COLO829 (cell line): ENCODE data around the gene JADE3.

Experiments used
- DNase-seq: peaks from one replicate; pipeline ENCODE4 v3.0.0; 2012; ENCODE audit warnings: low spot score

JADE3 gene

DNA sequence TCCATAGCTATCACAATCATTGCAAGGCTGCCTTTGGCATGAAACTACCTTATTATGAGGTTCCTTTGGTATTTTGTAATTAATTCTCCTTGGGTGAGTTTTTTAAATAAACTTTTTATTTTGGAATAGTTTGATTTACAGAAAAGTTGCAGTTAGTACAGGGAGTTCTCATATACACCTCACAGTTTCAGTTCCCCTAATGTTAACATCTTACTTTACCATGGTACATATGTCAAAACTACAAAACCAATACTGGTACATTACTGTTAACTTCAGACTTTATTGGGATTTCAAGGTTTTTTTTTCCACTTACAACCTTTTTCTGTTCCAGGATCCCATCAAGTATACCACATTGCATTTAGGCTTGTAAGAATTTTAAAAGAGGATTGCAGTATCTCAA lies 114.0 kb downstream of the JADE3 start:
- no peak for DNase-seq

DNA sequence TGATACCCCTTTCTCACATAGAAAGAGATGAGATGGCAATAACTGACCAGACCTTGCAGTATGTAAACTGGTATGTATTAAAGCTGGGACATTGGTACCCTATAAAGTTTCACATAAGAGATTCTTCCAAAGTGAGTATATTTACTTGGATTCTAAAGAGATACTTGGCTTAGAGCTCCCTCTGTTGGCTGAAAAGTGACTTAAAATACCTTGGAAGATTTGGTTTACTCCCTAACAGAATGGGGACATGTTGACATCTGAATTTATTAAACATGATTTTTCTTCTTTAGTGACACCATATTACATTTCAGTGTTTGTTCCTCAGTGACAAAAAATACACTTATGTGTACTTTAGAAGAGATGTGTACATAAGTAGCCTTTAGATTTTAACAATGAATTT lies 118.1 kb downstream of the JADE3 start:
- peak; percentile 48 for DNase-seq

DNA sequence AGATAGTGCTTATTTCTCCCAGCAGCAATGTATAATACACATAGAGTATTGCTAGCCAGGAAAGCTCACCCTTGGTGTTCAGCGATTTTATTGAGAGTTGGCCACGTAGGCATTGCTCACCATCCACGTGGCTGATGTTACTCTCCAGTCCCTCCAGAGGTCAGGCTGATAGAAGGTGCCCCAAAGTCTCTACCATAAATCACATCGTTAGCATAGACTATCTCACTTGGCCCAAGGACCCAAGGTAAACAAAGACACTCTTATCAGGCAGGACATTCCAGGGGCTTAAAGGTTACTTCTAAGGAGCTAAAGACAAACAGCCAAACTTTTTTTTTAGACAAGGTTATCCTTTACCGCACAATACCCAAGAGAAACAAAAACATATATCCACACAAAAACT lies 135.8 kb downstream of the JADE3 start:
- no peak for DNase-seq

DNA sequence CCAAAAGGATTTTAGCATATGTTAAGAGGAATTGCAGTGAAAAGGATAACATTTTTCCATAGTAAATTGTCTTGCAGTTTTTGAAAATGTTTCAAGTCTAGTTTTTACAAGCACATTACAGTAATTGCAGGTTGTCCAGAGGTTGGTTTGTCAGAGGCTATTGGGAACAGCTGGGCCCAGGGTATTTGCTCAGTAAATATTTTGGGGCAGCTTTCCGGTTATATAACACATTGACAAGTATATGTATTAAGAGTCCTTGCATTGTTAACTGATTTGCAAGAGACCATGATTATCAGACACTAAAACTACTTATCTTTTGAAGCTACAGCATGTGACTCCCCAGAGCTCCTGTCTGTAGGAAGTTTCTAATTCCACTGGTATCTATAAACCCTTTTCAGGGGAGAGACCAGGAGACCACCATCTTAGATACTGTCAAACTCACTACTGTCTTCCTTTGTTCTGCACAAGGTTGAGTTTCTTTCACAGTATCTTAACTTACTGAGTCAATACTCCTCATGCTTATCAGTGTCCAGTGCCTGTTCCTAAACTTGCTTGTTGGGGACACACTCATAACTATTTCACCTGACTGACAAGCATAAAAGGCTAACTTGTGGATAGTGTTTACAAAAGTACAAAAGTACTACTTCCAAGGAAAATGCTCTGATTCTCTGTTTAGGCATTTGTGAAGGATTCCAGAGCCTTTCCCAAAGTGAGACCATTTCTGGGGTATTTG lies 147.1 kb downstream of the JADE3 start:
- no peak for DNase-seq

- no peak for DNase-seq
Observed at GRCh38 chrX:47060708-47061107, 148.5 kb downstream of the JADE3 start.

DNA sequence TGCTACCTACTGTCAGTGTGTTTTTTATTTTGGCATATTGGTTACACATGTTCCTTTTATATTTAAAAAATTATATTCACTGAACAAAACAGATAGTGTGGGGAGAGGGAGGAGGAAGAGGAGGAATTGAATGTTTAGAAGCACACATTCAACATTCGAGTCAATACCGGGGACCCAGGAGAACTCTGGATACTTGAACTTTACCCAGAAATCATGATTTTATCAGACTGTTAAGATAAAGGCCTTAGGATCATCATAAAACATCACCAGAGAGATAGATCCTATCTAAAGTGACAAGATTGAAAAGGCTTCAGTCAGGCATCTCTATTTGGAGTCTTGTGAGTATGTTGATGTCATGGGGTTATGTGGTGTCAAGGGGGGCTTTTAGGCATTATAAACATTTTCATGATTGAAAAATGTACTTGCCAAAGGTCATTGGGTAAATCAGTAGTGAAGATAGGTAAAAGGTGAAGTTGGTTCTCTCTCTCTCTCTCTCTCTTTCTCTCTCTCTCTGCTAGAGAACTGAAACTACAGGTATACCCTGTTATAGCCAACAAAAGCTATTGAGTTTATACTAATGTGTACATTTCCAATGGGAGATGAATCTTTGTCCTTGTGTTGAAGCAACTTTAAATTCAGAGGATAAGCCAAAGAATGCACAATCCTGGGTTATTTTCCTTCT lies 149.2 kb downstream of the JADE3 start:
- DNase-seq = no peak

GRCh38 chrX:47063179-47063578 lies 151.0 kb downstream of the JADE3 start:
- DNase-seq = no peak

DNA sequence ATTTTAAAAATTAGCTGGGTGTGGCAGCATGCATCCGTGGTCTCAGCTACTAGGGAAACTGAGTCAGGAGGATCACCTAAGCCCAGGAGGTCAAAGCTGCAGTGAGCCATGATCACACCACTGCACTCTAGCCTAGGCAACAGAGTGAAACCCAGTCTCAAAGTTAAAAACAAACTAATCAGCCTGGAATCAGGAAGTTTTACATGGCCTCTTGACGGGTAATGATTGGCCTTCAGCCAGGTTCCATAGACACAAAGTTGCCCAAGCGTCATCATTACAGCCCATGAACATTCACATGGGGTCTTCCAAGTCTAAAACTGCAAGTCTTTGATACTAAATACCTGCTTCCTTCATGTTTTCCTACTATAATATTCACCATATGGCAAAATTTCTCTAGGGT lies 156.0 kb downstream of the JADE3 start:
- DNase-seq = no peak

DNA sequence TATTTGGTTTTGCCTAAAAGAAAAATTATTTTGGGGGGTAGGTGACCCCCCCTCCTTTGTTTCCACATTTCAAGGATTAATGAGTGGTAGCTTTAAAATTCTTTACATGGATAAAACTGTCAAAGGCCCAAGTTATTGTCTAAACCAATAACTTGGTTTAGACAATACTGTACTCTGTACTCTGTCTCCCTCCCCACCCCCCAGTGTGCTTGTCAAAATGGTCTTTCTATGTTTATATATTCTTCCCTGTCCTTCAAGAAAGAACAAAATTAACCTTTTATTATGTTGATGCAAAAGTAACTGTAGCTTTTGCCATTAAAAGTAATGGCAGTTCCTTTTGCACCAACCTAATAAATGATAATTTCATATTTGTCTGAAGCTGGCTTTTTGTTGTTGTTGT lies 156.5 kb downstream of the JADE3 start:
- no peak for DNase-seq

DNA sequence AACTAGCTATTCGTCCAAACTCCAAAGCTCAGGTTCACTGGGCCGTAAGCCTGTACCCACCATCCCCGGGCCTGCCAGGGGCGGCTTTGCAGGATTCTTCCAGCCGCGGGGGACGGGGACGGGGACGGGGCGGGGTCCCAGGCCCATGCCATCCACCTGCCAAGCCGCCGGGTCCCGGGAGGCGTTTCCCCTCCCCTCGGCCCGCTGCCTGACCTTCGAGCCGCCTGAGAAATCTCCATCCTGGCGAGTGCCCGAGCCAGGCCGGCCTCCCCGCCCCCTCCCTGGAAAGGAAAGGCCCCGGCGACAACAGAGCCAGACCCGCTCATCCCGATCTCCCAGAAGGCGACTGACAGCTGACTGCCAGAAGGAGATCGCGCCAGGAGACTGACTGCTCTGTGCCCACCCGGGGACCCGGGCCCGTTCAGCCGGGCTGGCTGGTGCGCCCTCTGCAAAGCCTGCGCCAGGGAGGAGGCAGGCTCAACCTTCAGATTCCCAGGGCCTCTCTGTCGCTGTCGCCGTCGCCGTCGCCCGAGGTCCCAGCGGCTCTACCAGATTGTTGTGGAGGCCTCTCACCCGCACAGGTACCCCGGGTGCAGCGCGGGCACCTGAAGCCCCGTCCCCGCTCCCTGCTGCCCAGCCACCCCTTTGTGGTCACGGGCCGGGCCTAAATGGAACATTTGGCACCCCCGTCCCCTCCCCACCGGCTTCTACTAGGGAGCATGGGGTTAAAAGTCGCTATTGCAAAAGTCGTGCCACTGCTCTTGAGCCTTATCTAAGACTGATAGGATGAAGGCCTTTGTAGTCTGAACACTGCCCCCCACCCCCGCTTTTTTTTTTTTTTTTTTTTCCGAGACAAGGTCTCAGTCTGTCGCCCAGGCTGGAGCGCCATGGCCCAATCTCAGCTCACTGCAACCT lies 166.2 kb downstream of the JADE3 start, which contains the start of gene RGN:
TSS of gene RGN (plus strand) at position 315 of the 915 bp plus-strand sequence. CDS start 2,702 bp downstream, outside the sequence.
- DNase-seq = no peak

DNA sequence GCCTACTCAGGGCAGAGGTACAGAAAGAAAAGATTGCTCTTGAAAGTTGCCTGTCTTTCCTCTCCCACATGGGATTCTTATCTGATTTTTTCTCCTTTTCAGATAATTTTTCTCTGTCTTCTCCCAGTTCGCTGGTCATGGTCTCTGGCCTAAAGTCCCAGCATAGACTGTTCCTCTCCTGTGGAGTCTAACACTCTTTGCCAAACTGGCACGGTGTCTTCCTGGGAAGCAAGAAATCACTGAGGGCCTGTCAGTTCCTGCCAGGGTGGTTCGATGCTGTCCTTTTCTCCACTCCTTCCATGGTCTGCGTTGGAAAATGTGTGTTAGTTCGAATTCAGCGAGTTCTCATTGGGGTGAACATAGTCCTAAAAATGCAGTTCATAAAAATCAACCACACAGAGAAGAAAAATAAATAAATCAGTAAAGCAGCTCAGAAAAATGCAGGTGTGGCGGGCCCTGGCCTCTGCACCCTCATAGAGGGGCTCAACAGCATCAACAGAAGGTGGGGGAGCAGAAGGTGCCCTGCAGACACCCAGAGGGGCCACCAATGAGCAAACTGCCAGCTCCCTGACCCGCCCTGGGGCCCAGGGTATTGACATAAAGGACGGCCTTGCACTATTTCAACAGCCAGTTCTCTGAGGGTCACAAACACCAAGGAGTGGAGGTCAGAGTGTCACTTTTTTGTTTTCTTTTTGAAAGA lies 168.1 kb downstream of the JADE3 start:
- DNase-seq = no peak

GRCh38 chrX:47080915-47081236 lies 168.7 kb downstream of the JADE3 start:
- no peak for DNase-seq

- peak; percentile 33 for DNase-seq
Observed at GRCh38 chrX:47091149-47091775, 179.0 kb downstream of the JADE3 start.

DNA sequence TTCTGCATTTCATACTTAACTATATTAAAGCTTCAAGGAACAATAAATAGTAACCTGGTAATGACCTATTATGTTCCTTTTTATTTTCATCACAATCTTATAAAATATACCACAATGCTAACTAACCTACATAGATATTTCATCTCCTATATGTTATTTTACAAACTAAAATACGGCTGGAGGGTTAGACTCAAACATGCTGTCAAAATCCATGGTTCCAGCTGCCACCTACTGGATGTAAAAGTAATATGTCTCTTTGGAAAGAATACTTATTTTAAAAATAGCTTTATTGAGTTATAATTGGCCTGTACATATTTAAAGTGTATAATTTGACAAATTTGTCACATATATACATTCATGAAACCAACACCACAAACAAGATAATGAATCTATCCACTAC lies 181.0 kb downstream of the JADE3 start:
- peak; percentile 38 for DNase-seq

- DNase-seq = no peak
Observed at GRCh38 chrX:47093860-47094259, 181.6 kb downstream of the JADE3 start.

DNA sequence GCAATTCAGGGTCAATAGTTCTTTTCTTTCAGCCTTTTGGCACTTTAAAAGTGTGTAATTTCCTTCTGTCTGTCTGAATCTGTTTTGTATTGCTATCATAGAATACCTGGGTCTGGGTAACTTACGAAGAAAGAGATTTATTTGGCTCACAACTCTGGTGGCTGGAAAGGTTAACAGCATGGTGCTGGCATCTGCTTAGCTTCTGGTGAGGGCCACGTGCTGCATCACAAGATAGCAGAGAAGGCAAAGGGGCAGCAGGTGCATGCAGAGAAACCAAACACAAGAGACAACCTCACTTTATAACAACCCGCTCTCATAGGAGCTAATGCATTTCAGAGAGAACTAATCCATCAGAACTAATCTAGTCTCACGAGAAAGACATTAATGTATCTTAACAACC lies 184.8 kb downstream of the JADE3 start:
- no peak for DNase-seq

- no peak for DNase-seq
Observed at GRCh38 chrX:47098338-47099094, 186.3 kb downstream of the JADE3 start.

DNA sequence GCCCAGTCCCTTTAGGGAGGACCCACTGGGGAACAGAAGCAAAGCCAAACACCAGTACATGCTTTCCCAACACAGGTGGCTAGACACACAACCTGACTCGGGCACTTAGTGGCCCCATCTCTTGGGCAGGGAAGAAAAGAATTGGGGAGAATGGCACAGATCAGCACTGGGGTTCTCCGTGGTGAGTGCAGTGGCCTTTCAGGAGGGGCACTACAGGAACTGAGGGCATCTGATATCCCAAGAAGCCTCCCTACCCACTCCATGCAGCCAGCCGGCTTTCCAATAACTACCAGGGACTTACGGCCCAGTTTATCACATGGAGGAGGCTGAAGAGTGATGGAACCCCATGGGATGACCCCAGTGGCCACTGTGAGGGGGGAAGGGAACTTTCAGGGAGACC lies 189.0 kb downstream of the JADE3 start:
- no peak for DNase-seq
